Measurements from ENCODE around the gene FILIP1.

GRCh38 chr6:75480425-75480824 lies 13.2 kb downstream of the FILIP1 start:
- TF ChIP-seq CTCF (IDR thresholded peaks at IDR 0.05) (no peak), RFX5 (IDR thresholded peaks at IDR 0.05; ENCODE audit: low read length) (no peak), EZH2phosphoT487 (IDR thresholded peaks at IDR 0.05; ENCODE audit: borderline replicate concordance, low read depth) (no peak), FOXJ3 (CRISPR knock-in tag; IDR thresholded peaks at IDR 0.05) (no peak), RAD21 (IDR thresholded peaks at IDR 0.05; ENCODE audit: low read length) (no peak), RCOR1 (IDR thresholded peaks at IDR 0.05; ENCODE audit: low read length) (no peak), GABPA (IDR thresholded peaks at IDR 0.05; ENCODE audit: low read depth) (no peak), SIN3A (IDR thresholded peaks at IDR 0.05; ENCODE audit: borderline replicate concordance, low read depth, low read length) (no peak), TAF1 (IDR thresholded peaks at IDR 0.05; ENCODE audit: borderline replicate concordance, low read depth, low read length) (no peak), YY1 (IDR thresholded peaks at IDR 0.05; ENCODE audit: low read depth) (no peak), SMC3 (IDR thresholded peaks at IDR 0.05; ENCODE audit: low read depth, low read length) (no peak), REST (IDR thresholded peaks at IDR 0.05; ENCODE audit: low read depth, low read length) (no peak)
- TF ChIP-seq, protein P1, sequence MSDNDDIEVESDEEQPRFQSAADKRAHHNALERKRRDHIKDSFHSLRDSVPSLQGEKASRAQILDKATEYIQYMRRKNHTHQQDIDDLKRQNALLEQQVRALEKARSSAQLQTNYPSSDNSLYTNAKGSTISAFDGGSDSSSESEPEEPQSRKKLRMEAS (IDR thresholded peaks at IDR 0.05; ENCODE audit: low read depth): no peak
